ENCODE data around the gene HBEGF. TPM values are rescaled to one million over a fixed set of nuclear protein-coding genes. Genes with fewer than 3 reads are reported as not detected.

HBEGF gene
- total RNA-seq, 2 donors from 2014 or later: 7.7 to 24.0 TPM

- TF ChIP-seq POLR2AphosphoS5 (IDR thresholded peaks at IDR 0.05) (no peak), CTCF (IDR thresholded peaks at IDR 0.05) (no peak), POLR2A (IDR thresholded peaks at IDR 0.05) (no peak)
- 67% methylated on average over 1 of the region's 1 CpG for WGBS
Observed at GRCh38 chr5:140337880-140338279, 8.5 kb downstream of the HBEGF start.

DNA sequence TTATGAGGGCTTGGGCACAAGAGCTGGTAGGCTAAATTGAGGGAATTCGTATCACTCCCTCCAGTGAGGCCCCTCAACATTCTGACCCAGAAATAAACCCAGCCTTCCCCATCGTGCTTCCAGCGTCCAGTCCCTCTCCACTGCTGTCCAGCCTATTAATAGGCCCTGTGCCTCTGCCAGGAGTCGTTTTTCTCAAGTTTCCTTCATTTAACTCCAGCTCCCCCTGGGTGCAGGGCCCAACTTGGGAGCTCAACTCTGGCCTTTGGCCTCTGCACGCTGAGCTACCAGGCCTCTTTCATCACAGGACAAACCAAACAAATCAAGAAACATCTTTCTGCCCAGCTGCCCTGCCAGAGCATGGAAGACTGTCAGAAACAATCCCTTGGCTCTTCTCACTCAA lies 10.0 kb downstream of the HBEGF start:
- no peaks in the 10 kb centered on the region for H3K36me3 ChIP-seq
- no peaks in the 10 kb centered on the region for H3K4me1 ChIP-seq (replicated peaks)
- WGBS: 47% methylated on average over 5 of the region's 5 CpGs
- intact Hi-C loops (cut with DNase I): no loop called here
- H3K4me3 ChIP-seq: no peak overlapping the region
- H3K27me3 ChIP-seq (replicated peaks; ENCODE audit: insufficient read depth): no peaks in the 10 kb centered on the region
- H3K27ac ChIP-seq: peak overlapping the region; percentile 18 to 24
- H3K9me3 ChIP-seq: no peaks in the 10 kb centered on the region
- TF ChIP-seq CTCF (IDR thresholded peaks at IDR 0.05): no peak
- TF ChIP-seq POLR2AphosphoS5 (IDR thresholded peaks at IDR 0.05): no peak
- no peak for TF ChIP-seq POLR2A (IDR thresholded peaks at IDR 0.05)
- no peak for DNase-seq (ENCODE audit: low spot score)

More at GRCh38 chr5:140337880-140338279, 8.5 kb downstream of the HBEGF start:
- H3K9me3 ChIP-seq: no peaks in the 10 kb centered on the region
- H3K4me1 ChIP-seq (replicated peaks): no peaks in the 10 kb centered on the region
- H3K4me3 ChIP-seq: no peak overlapping the region
- intact Hi-C loops (cut with DNase I): no loop called here
- no peak overlapping the region for H3K27ac ChIP-seq
- no peaks in the 10 kb centered on the region for H3K27me3 ChIP-seq (replicated peaks; ENCODE audit: insufficient read depth)
- no peak for DNase-seq (ENCODE audit: low spot score)
- H3K36me3 ChIP-seq: no peaks in the 10 kb centered on the region

- Histone ChIP-seq H3K36me3 (no peaks in the 10 kb centered on the region), H3K27me3 (replicated peaks; ENCODE audit: insufficient read depth) (no peaks in the 10 kb centered on the region), H3K9me3 (no peaks in the 10 kb centered on the region), H3K4me3 (no peak overlapping the region), H3K27ac (no peak overlapping the region), H3K4me1 (replicated peaks) (peaks cover 12% of the 10 kb centered on the region)
- no peak for DNase-seq (ENCODE audit: low spot score)
- intact Hi-C loops (cut with DNase I): no loop called here
- WGBS: 95% methylated on average over 1 of the region's 1 CpG
- TF ChIP-seq CTCF (IDR thresholded peaks at IDR 0.05) (no peak), POLR2AphosphoS5 (IDR thresholded peaks at IDR 0.05) (no peak), POLR2A (IDR thresholded peaks at IDR 0.05) (no peak)
Observed at GRCh38 chr5:140331638-140332037, 14.8 kb downstream of the HBEGF start.

- H3K36me3 ChIP-seq: no peaks in the 10 kb centered on the region
- no peaks in the 10 kb centered on the region for H3K27me3 ChIP-seq (replicated peaks; ENCODE audit: insufficient read depth)
- H3K4me1 ChIP-seq (replicated peaks): peaks cover 18% of the 10 kb centered on the region
- no peak for DNase-seq (ENCODE audit: low spot score)
- no peak for TF ChIP-seq POLR2A (IDR thresholded peaks at IDR 0.05)
- TF ChIP-seq POLR2AphosphoS5 (IDR thresholded peaks at IDR 0.05): no peak
- TF ChIP-seq CTCF (IDR thresholded peaks at IDR 0.05): no peak
- 74% methylated on average over 5 of the region's 5 CpGs for WGBS
- no peaks in the 10 kb centered on the region for H3K9me3 ChIP-seq
- no peak overlapping the region for H3K27ac ChIP-seq
- H3K4me3 ChIP-seq: no peak overlapping the region
- intact Hi-C loops (cut with DNase I): no loop called here
Observed at GRCh38 chr5:140329739-140330481, 16.5 kb downstream of the HBEGF start.
